ENCODE measurements around the gene TMEM266. TPM values are rescaled to one million over a fixed set of nuclear protein-coding genes. Genes with fewer than 3 reads are reported as not detected.

The TMEM266 gene
- total RNA-seq, 1 donor from 2014 or later: 0.16 TPM

DNA sequence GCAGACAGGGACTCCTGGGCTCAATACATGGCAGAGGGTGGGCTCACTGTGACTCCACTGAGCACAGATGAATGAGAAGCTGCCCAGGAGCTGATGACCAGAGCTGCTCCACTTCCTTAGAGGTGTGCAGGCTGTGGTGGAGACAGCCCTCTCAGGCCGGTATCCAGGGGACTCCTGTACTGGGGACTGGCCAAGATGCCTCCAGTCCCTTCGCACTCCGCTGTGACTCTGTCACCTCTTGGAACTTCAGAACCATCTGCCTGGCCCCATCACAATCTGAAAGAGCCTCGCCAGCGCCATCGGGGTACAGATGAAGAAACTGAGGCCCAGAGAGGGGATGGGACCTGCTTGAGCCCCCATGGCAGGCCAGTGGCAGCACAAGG is 140.3 kb downstream of the TMEM266 start:
- Mint-ChIP-seq H3K36me3 (ENCODE audit: low read depth) (peaks cover 1% of the 10 kb centered on the region), H3K9me3 (no peaks in the 10 kb centered on the region), H3K27ac (no peak overlapping the region), H3K4me3 (no peak overlapping the region), H3K27me3 (no peaks in the 10 kb centered on the region), H3K4me1 (peaks cover 21% of the 10 kb centered on the region)
- ChIA-PET CTCF (no interaction called here), POLR2A (no interaction called here)
- ATAC-seq (ENCODE audit: low read depth) (no peak), DNase-seq (no peak)
- intact Hi-C loops (cut with micrococcal nuclease): no loop called here
- TF ChIP-seq, protein P1, sequence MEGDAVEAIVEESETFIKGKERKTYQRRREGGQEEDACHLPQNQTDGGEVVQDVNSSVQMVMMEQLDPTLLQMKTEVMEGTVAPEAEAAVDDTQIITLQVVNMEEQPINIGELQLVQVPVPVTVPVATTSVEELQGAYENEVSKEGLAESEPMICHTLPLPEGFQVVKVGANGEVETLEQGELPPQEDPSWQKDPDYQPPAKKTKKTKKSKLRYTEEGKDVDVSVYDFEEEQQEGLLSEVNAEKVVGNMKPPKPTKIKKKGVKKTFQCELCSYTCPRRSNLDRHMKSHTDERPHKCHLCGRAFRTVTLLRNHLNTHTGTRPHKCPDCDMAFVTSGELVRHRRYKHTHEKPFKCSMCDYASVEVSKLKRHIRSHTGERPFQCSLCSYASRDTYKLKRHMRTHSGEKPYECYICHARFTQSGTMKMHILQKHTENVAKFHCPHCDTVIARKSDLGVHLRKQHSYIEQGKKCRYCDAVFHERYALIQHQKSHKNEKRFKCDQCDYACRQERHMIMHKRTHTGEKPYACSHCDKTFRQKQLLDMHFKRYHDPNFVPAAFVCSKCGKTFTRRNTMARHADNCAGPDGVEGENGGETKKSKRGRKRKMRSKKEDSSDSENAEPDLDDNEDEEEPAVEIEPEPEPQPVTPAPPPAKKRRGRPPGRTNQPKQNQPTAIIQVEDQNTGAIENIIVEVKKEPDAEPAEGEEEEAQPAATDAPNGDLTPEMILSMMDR (IDR thresholded peaks at IDR 0.05): no peak

DNA sequence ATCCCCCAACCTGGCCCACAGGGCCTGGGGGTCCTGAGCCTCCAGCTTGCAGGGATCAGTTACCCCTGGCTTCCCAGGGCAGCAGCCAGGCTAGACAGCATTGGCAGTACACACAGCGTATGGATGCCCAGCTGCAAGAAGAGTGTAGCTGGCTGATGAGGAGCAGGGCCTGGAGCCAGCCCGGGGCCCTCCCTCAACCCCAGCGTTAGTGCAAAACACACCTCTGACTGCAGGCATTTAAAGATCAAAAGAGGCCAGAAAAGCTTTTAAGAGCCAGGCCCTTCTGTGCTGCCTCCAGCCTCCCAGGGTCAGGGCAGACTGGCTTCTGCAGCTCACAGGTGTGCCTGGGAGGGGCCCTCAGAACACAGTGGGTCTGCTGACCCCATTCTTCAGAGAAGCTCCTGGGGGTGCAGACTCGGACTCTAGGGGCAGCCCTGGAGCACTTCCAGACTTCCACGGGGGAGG is 140.9 kb downstream of the TMEM266 start:
- DNase-seq: no peak
- CTCF ChIA-PET: no interaction called here
- intact Hi-C loops (cut with micrococcal nuclease): no loop called here

DNA sequence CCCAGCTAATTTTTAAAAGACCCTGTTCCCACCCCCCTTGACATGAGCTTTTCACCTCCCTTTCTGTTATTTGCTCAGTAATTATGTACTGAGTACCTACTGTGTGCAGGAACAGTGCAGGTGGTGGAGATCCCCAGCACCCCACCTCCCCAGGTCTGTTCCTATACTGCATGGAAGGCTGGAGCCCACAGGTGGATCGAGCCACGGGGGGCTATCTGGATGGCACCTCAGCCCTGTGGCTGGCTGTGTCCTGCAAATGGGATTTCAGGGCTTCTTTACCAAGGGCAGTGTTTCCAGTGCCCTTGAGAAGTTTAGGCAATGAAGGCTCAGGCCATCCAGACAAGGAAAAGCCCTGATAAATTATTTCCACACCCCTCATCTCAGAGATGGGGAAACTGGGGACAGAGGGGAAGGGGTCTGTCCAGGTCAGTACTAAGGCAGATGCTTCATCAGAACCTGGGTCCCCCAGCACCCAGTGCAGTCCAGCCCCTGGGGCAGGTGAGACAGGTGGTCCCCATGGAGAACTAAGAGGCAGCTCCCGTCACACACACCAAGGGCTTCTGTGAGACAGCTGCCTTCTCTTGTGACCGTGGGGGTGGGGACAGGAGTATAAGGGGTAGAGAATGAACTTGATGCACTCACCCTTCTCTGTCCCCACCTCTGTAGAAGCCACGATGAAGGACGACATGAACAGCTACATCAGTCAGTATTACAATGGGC is 141.9 kb downstream of the TMEM266 start:
- POLR2A ChIA-PET: no interaction called here
- Mint-ChIP-seq H3K36me3 (ENCODE audit: low read depth) (peaks cover 4% of the 10 kb centered on the region), H3K4me1 (peaks cover 16% of the 10 kb centered on the region), H3K4me3 (no peak overlapping the region), H3K9me3 (no peaks in the 10 kb centered on the region), H3K27ac (no peak overlapping the region), H3K27me3 (no peaks in the 10 kb centered on the region)
- intact Hi-C loops (cut with micrococcal nuclease): no loop called here
- DNase-seq (no peak), ATAC-seq (ENCODE audit: low read depth) (no peak)
- TF ChIP-seq, protein P1 (IDR thresholded peaks at IDR 0.05): no peak
- CTCF ChIA-PET: no interaction called here

More for the DNA sequence above, 140.9 kb downstream of the TMEM266 start:
- Mint-ChIP-seq H3K9me3 (no peaks in the 10 kb centered on the region), H3K27me3 (no peaks in the 10 kb centered on the region), H3K4me1 (peaks cover 21% of the 10 kb centered on the region), H3K27ac (no peak overlapping the region), H3K4me3 (no peak overlapping the region), H3K36me3 (ENCODE audit: low read depth) (peaks cover 2% of the 10 kb centered on the region)
- POLR2A ChIA-PET: no interaction called here
- TF ChIP-seq, protein P1 (IDR thresholded peaks at IDR 0.05): no peak
- ATAC-seq (ENCODE audit: low read depth): no peak

- Mint-ChIP-seq H3K4me3 (no peak overlapping the region), H3K4me1 (peaks cover under 1% of the 10 kb centered on the region), H3K36me3 (ENCODE audit: low read depth) (peaks cover 14% of the 10 kb centered on the region), H3K27ac (no peak overlapping the region), H3K9me3 (no peaks in the 10 kb centered on the region), H3K27me3 (no peaks in the 10 kb centered on the region)
- TF ChIP-seq, protein P1 (IDR thresholded peaks at IDR 0.05): no peak
- POLR2A ChIA-PET: no interaction called here
- intact Hi-C loops (cut with micrococcal nuclease): no loop called here
- ATAC-seq (ENCODE audit: low read depth) (no peak), DNase-seq (no peak)
- CTCF ChIA-PET: no interaction called here
These were observed 143.7 kb downstream of the TMEM266 start for GRCh38 chr15:76203346-76204108.

DNA sequence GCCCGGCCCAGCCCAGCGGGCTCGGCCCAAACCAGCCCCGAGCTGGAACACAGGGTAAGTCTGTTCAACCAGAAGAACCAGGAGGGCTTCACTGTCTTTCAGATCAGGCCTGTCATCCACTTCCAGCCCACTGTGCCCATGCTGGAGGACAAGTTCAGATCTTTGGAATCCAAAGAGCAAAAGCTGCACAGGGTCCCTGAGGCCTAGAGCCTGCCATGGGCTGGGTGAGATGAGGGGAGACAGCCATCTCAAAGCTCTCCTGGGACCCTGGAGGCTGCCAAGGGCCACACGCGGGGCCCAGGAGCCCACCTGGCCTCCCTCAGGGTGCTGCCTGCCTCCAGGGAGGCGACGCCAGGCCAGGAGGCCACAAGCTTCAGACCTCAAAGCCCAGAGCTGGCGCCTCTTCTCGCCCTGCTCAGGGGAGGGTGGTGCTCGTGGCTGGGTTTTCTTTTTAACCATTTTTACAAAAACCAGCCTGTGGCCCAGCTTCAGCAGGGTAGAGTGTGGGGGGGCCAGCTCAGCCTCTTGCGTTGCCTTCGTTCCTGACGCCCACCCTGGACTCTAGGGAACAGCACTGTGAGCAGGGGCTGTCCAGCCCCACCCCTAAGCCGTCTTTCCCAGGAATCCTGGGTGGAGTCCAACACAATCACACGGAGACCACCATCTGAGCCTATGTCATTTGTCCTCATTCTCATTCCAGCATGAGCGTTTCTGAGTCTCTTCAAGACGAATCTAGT is 144.5 kb downstream of the TMEM266 start:
- ChIA-PET CTCF (no interaction called here), POLR2A (no interaction called here)
- Mint-ChIP-seq H3K27me3 (no peaks in the 10 kb centered on the region), H3K9me3 (no peaks in the 10 kb centered on the region), H3K4me1 (no peaks in the 10 kb centered on the region), H3K4me3 (no peak overlapping the region), H3K36me3 (ENCODE audit: low read depth) (peaks cover 14% of the 10 kb centered on the region), H3K27ac (no peak overlapping the region)
- intact Hi-C loops (cut with micrococcal nuclease): no loop called here
- TF ChIP-seq, protein P1 (IDR thresholded peaks at IDR 0.05): no peak
- DNase-seq: no peak
- ATAC-seq (ENCODE audit: low read depth): no peak

Data from activated B cell treated with CpG ODN at 0.5 μM for 24 hours (primary cell).